Mesodermal cell (in vitro differentiated cells): ENCODE data around the gene POLR1C.
"Not testable (repeated sequence)": the region's sequence is repeated elsewhere in the genome, so short reads cannot be mapped to it uniquely, and the experiment has no call there.

Source experiments
- H3K27ac ChIP-seq: 2 replicates; pipeline ENCODE4 v1.7.0; 2013; ENCODE audit warnings: mild to moderate bottlenecking, low read depth, low read length, moderate library complexity; ENCODE audit not compliant: severe bottlenecking
- H3K36me3 ChIP-seq: 2 replicates; pipeline ENCODE4 v1.7.1; 2013; ENCODE audit warnings: mild to moderate bottlenecking, low read length, moderate library complexity; ENCODE audit not compliant: control insufficient read depth, insufficient read depth
- H3K4me1 ChIP-seq: one replicate; pipeline ENCODE4 v1.7.1; 2013; ENCODE audit warnings: mild to moderate bottlenecking, low read length; ENCODE audit not compliant: insufficient read depth, control insufficient read depth, poor library complexity, severe bottlenecking
- H3K4me3 ChIP-seq: 2 replicates; pipeline ENCODE4 v1.7.0; 2013; ENCODE audit warnings: low read length, control low read depth, mild to moderate bottlenecking; ENCODE audit not compliant: insufficient read depth, poor library complexity, severe bottlenecking; ENCODE audit errors: extremely low read depth
- H3K9me3 ChIP-seq: 2 replicates; pipeline ENCODE4 v1.7.1; 2013; ENCODE audit warnings: mild to moderate bottlenecking, low read length, moderate library complexity; ENCODE audit not compliant: control insufficient read depth
- WGBS, 2 experiments: methylation state at CpG; one replicate each; pipeline ENCODE4 v1.1.5; 2013; ENCODE audit warnings: missing lambda C conversion rate in 2 of 2; ENCODE audit not compliant: insufficient coverage in 2 of 2; 5-methylcytosine and 5-hydroxymethylcytosine counted together

Gene POLR1C

GRCh38 chr6:43532201-43532600 lies 15.3 kb downstream of the POLR1C start:
- peaks cover 76% of the 10 kb centered on the region for H3K36me3 ChIP-seq
- 100% methylated on average over 1 of the region's 1 CpG; no CpG with 5 or more reads in 1 of the 2 experiments for WGBS, 2 experiments
- no peaks in the 10 kb centered on the region for H3K9me3 ChIP-seq
- H3K4me1 ChIP-seq = no peaks in the 10 kb centered on the region
- H3K4me3 ChIP-seq = no peak overlapping the region
- no peak overlapping the region for H3K27ac ChIP-seq

GRCh38 chr6:43538986-43539385 lies 22.1 kb downstream of the POLR1C start:
- not testable (repeated sequence) for H3K4me1 ChIP-seq, H3K4me3 ChIP-seq, H3K9me3 ChIP-seq, H3K27ac ChIP-seq
- H3K36me3 ChIP-seq = peaks cover 78% of the 10 kb centered on the region
- 95 to 98% methylated on average over 8 of the region's 17 CpGs for WGBS, 2 experiments

- peaks cover 79% of the 10 kb centered on the region for H3K36me3 ChIP-seq
- not testable (repeated sequence) for H3K4me3 ChIP-seq, H3K27ac ChIP-seq, H3K4me1 ChIP-seq, H3K9me3 ChIP-seq
- WGBS, 2 experiments = 98% methylated on average over 17 to 18 of the region's 20 CpGs
These were observed 22.5 kb downstream of the POLR1C start for GRCh38 chr6:43539409-43539808.

- Histone ChIP-seq H3K4me3 (no peak overlapping the region), H3K4me1 (no peaks in the 10 kb centered on the region), H3K9me3 (no peaks in the 10 kb centered on the region), H3K36me3 (peaks cover 80% of the 10 kb centered on the region), H3K27ac (no peak overlapping the region)
- 91 to 100% methylated on average over 5 of the region's 5 CpGs for WGBS, 2 experiments
These were observed 23.6 kb downstream of the POLR1C start for GRCh38 chr6:43540507-43540906.

GRCh38 chr6:43541774-43542471 lies 25.0 kb downstream of the POLR1C start:
- H3K36me3 ChIP-seq = peaks cover 85% of the 10 kb centered on the region

GRCh38 chr6:43544461-43544860 lies 27.6 kb downstream of the POLR1C start:
- H3K36me3 ChIP-seq = peaks cover 86% of the 10 kb centered on the region
- H3K27ac ChIP-seq = no peak overlapping the region
- no peak overlapping the region for H3K4me3 ChIP-seq
- WGBS, 2 experiments = 100% methylated on average over 1 to 3 of the region's 4 CpGs
- no peaks in the 10 kb centered on the region for H3K9me3 ChIP-seq
- H3K4me1 ChIP-seq = no peaks in the 10 kb centered on the region

More at GRCh38 chr6:43541774-43542471, 25.0 kb downstream of the POLR1C start:
- Histone ChIP-seq H3K4me1 (no peaks in the 10 kb centered on the region), H3K4me3 (no peak overlapping the region), H3K27ac (no peak overlapping the region), H3K9me3 (no peaks in the 10 kb centered on the region)
- WGBS, 2 experiments = 86 to 100% methylated on average over 2 to 3 of the region's 8 CpGs

- Histone ChIP-seq H3K4me3 (no peak overlapping the region), H3K27ac (no peak overlapping the region), H3K4me1 (no peaks in the 10 kb centered on the region), H3K9me3 (no peaks in the 10 kb centered on the region), H3K36me3 (peaks cover 91% of the 10 kb centered on the region)
- 95% methylated on average over 2 of the region's 3 CpGs; no CpG with 5 or more reads in 1 of the 2 experiments for WGBS, 2 experiments
These were observed 30.3 kb downstream of the POLR1C start for GRCh38 chr6:43547222-43547621.

- not testable (repeated sequence) for H3K27ac ChIP-seq, H3K4me1 ChIP-seq, H3K4me3 ChIP-seq, H3K9me3 ChIP-seq
- peaks cover 98% of the 10 kb centered on the region for H3K36me3 ChIP-seq
- WGBS, 2 experiments = no CpG with 5 or more reads among the region's 7 CpGs
These were observed 40.7 kb downstream of the POLR1C start for GRCh38 chr6:43557620-43558019.

- Histone ChIP-seq H3K36me3 (peaks cover 99% of the 10 kb centered on the region), H3K4me3 (no peak overlapping the region)
These were observed 42.4 kb downstream of the POLR1C start for GRCh38 chr6:43559328-43559727.

GRCh38 chr6:43570876-43571441 lies 54.1 kb downstream of the POLR1C start:
- WGBS, 2 experiments = 80 to 100% methylated on average over 1 of the region's 5 CpGs
- H3K4me1 ChIP-seq = no peaks in the 10 kb centered on the region
- peaks cover 75% of the 10 kb centered on the region for H3K36me3 ChIP-seq
- no peak overlapping the region for H3K27ac ChIP-seq
- H3K9me3 ChIP-seq = no peaks in the 10 kb centered on the region
- H3K4me3 ChIP-seq = no peak overlapping the region

More at GRCh38 chr6:43559328-43559727, 42.4 kb downstream of the POLR1C start:
- Histone ChIP-seq H3K27ac (no peak overlapping the region), H3K4me1 (no peaks in the 10 kb centered on the region), H3K9me3 (no peaks in the 10 kb centered on the region)
